HG03460 (cell line): ENCODE results near the gene SEPTIN5.

Experiments used
- ATAC-seq: cut with Tn5 transposase; IDR thresholded peaks from one replicate; pipeline ENCODE4 v1.9.1; 2021; ENCODE audit not compliant: unreplicated experiment

SEPTIN5 gene

GRCh38 chr22:19705181-19705934 lies 8.9 kb upstream of the SEPTIN5 start:
- no peak for ATAC-seq

GRCh38 chr22:19706661-19707151 lies 7.6 kb upstream of the SEPTIN5 start:
- no peak for ATAC-seq

- ATAC-seq, result no peak
Measured at GRCh38 chr22:19707347-19708290, 6.7 kb upstream of the SEPTIN5 start.

GRCh38 chr22:19708321-19709011 lies 5.8 kb upstream of the SEPTIN5 start:
- no peak for ATAC-seq

GRCh38 chr22:19709063-19709769 lies 5.1 kb upstream of the SEPTIN5 start:
- no peak for ATAC-seq

GRCh38 chr22:19710020-19710768 lies 4.1 kb upstream of the SEPTIN5 start:
- ATAC-seq, result no peak

GRCh38 chr22:19710769-19711106 lies 3.6 kb upstream of the SEPTIN5 start:
- ATAC-seq, result no peak

GRCh38 chr22:19713245-19713644 lies 1.1 kb upstream of the SEPTIN5 start:
- no peak for ATAC-seq

- ATAC-seq, result no peak
Measured at GRCh38 chr22:19713650-19714311, 522 bp upstream of the SEPTIN5 start.

- no peak for ATAC-seq
Measured at GRCh38 chr22:19715188-19715930, 1.1 kb downstream of the SEPTIN5 start.

GRCh38 chr22:19716041-19716828 lies 1.9 kb downstream of the SEPTIN5 start:
- no peak for ATAC-seq

- ATAC-seq, result no peak
Measured at GRCh38 chr22:19716829-19717105, 2.5 kb downstream of the SEPTIN5 start.

- no peak for ATAC-seq
Measured at GRCh38 chr22:19717181-19717580, 2.9 kb downstream of the SEPTIN5 start.

- ATAC-seq, result no peak
Measured at GRCh38 chr22:19717691-19718455, 3.6 kb downstream of the SEPTIN5 start.

- no peak for ATAC-seq
Measured at GRCh38 chr22:19718456-19719049, 4.2 kb downstream of the SEPTIN5 start.

GRCh38 chr22:19719050-19719482 lies 4.8 kb downstream of the SEPTIN5 start:
- ATAC-seq, result no peak

- no peak for ATAC-seq
Measured at GRCh38 chr22:19719488-19720021, 5.3 kb downstream of the SEPTIN5 start.
